GM19043 (cell line): Measurements from ENCODE around the gene LRG1.

ENCODE experiments used
- ATAC-seq: cut with Tn5 transposase; IDR thresholded peaks from one replicate; pipeline ENCODE4 v1.9.1; 2021; ENCODE audit warnings: low read depth; ENCODE audit not compliant: unreplicated experiment

Gene LRG1

DNA sequence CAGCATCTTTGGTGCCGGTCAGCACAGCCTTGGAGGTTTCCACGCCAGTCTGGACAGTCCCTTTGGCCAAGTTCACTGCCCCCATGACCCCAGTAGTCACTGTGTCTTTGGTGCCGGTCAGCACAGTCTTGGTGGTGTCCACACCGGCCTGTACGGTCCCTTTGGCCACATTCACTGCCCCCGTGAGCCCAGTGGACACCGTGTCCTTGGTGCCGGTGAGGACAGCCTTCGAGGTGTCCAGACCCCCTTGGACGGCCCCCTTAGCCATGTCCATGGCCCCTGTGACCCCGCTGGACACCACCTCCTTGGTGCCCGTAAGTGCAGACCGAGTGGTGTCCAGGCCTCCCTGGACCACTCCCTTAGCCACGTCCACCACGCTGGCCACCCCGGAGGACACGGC, 26.6 kb downstream of the LRG1 start:
- no peak for ATAC-seq

DNA sequence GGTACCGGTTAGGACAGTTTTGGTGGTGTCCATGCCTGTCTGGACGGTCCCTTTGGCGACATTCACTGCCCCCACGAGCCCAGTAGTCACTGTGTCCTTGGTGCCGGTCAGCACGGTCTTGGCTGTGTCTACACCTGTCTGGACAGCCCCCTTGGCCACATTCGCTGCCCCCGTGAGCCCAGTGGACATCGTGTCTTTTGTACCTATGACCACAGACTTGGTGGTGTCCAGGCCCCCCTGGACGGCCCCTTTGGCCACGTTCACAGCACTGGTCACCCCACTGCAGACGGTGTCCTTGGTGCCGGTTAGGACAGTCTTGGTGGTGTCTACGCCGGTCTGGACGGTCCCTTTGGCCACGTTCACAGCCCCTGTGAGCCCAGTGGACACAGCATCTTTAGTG, 27.8 kb downstream of the LRG1 start:
- ATAC-seq = no peak

GRCh38 chr19:4511300-4512054, 28.4 kb downstream of the LRG1 start:
- ATAC-seq = no peak

DNA sequence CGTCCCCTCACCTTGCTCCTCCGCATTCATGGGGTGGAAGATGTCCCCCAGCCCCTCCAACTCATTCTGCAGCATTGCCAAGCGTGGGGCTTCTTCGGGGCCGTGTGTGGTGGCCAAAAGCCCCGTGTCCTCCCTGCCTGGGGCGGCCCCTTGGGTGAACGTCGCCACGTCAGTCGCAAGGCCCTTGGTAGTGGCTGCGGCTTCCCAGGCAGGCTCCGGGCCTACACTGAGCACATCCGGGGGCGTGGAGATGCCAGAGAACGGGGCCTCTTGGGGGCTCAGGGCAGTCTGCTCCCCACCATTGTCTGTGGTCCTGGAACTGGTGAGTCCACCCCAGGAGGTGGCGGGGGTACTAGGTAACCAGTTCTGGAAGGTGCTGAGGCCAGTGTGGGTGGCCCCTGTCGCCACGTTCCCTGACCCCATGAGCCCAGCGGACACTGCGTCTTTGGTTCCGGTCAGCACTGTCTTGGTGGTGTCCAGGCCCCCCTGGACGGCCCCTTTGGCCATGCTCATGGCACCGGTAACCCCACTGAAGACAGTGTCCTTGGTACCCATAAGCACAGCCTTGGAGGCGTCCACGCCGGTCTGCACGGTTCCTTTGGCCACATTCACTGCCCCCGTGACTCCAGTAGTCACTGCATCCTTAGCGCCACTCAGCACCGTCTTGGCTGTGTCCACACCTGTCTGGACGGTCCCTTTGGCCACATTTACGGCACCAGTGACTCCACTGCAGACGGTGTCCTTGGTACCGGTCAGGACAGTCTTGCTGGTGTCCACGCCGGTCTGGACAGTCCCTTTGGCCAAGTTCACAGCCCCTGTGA, 29.2 kb downstream of the LRG1 start:
- ATAC-seq = no peak

DNA sequence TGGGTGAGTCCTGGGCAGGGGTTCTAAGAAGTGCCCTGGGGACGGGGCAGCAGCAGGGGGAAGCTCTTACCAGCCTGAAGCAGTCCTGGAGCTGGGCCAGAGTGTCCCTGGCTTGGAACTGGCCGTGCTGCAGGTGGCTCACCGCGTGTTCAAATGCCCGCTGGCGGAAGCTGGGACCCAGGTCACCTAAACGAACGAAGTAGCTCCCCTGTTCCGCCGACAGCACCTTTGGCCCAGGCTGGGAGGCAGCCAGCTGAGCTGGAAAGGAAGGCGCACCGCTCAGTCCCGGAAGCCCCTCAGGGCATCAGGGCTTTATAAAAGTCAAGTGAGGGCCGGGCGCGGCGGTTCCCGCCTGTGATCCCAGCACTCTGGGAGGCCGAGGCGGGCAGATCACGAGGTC, 31.1 kb downstream of the LRG1 start:
- ATAC-seq = no peak

- ATAC-seq = no peak
These were observed 32.0 kb downstream of the LRG1 start for GRCh38 chr19:4507804-4508203.

DNA sequence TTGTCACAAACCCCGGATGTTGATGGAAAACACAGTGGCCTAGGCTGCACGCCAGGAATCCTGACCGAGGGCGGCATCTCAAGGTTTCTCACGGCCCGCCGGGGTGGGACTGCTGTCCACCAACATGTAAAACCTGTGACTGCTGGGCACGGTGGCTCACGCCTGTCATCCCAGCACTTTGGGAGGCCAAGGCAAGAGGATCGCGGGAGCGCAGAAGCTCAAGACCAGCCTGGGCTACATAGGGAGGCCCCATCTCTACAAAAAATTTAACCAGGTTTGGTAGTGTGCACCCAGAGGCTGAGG, 32.7 kb downstream of the LRG1 start:
- ATAC-seq = no peak

DNA sequence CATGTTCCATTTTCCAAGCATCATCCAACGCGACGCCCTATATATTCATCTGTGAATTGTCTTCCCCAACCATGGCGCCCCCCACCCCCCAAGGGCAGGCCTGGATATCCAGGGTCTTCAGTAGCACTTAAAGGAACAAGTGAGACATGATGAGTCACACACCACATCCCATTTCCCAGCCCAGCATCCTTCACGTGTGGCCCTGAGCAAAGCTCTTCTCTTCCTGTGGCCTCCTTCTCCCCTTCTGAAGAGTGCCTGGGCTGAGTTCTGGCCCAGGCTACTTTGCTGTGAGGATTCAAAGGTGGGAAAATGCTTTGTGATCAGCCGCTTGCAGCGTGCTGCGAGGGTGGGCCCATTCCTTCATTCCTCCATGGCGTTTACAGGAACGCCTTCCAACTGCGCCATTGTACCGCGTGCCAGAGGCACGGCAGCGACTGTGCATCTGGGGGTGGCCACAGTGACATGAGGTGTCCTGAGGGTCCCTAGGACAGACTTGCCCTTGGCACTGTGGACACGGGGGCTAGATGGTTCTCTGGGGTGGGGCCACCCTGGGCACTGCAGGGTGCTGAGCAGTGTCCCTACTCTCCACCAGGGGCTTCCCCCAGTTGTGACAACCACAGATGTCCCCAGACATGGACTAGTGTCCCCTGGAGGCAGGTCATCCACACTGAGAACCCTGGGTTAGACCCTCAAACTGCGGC, 33.2 kb downstream of the LRG1 start:
- ATAC-seq = no peak

DNA sequence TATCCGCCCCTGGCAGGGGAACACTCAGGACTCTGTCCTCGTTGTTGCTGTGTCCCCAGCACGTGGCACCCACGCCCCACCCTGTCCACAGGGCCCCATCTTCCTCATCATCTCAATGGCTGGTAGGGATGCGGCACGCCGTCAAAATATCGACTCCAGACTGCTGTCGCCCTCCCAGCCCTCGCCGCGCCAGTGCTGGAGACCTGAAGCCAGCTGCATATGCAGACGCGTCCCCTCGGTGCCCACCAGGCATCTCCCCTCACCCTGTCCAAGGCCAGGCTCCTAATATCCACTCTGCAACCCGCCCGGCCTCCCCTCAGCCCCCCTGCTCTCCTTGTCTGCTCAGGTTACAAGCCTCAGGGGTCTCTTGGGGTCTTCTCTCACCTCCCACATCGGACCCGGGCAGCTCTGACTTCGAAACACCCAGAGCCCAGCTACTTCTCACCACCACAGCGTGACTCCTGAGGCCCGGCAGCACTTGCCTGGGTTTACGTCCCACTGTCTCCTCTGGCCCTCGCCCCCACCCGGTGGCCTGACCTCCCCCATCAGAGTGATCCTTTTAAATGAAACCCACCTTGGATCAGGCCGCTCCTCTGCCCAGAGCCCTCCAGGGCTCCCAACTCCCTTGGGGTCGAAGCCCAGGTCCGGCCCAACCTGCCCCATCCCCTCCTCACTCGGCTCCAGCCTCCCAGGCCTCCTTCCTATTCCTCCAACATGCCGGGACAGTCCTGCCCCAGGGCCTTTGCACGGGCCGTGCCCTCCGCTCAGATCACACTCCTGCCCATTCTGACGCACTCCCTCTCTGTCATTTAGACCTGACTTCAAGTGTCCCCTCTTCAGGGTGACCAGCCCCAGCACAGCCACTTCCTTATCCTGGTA, 34.0 kb downstream of the LRG1 start:
- no peak for ATAC-seq

DNA sequence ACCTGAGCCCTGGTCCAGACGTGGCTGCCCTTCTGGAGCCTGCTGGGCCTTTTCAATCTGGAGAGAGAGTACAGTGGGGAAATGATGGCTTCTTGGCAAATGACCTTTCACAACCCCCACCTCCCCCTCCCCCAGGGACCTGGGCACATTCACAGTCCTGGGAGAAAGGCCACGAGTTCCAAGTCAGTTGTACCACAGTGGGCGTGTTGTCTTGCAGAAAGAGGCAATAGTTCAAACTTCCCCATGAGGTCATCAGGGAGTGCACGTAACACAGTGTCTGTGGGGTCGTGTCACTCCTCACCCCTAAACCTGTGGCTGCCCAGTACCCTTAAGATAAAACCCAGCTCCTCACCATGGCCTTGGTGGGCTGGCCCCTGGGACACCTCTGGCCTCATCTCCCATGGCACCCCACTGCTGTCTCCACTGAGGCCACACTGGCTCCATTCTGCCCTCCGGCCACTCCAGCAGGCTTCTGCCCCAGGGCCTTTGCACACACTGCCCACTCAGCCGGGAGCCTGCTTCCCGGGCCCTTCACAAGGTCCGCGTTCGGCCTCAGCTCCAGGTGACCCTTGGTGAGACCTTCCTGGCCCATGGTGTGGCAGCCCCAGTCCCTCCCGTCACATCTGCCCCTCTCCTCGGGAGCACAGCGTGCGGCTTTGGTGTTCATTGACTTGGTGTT, 34.8 kb downstream of the LRG1 start:
- no peak for ATAC-seq

DNA sequence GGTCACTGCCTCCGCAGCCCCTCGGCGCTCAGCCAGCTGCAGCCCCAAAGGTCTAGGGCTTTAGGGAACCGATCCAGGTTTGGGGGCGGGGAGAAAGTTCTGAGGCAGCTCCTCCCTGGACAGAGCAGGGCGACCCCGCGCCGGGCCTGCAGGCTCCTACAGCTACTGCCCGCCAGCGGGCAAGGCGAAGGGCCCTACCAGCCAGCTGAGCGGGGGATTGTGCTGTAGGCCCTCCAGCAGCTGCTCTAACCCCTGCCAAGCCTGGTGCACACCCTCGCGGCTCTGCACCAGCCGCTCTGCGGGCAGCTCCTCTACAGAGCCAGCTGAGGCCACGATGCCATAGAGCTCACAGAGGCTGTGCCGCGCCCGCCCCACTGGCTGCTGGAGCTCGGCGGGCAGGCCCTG, 35.5 kb downstream of the LRG1 start:
- no peak for ATAC-seq

DNA sequence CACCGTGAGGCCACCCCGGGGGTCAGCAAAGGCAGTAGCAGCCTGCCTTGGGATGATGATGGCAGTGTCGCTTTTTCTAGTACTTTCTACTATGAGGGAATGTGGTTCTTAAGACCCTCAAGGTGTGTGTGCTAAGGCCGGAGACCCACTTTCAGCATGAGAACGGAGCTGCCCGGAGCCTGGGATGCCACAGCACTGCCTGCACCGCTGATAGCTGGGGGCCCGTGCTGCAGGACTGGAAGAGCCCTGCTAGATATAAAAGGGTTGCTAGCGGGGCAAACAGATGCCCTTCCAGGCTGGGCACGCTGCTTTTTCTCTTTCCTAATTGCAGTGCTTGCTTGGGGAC, 36.0 kb downstream of the LRG1 start:
- ATAC-seq = no peak

- ATAC-seq = no peak
These were observed 36.6 kb downstream of the LRG1 start for GRCh38 chr19:4503132-4503824.

- no peak for ATAC-seq
These were observed 37.3 kb downstream of the LRG1 start for GRCh38 chr19:4502282-4503131.

- no peak for ATAC-seq
These were observed 38.1 kb downstream of the LRG1 start for GRCh38 chr19:4501691-4502090.

DNA sequence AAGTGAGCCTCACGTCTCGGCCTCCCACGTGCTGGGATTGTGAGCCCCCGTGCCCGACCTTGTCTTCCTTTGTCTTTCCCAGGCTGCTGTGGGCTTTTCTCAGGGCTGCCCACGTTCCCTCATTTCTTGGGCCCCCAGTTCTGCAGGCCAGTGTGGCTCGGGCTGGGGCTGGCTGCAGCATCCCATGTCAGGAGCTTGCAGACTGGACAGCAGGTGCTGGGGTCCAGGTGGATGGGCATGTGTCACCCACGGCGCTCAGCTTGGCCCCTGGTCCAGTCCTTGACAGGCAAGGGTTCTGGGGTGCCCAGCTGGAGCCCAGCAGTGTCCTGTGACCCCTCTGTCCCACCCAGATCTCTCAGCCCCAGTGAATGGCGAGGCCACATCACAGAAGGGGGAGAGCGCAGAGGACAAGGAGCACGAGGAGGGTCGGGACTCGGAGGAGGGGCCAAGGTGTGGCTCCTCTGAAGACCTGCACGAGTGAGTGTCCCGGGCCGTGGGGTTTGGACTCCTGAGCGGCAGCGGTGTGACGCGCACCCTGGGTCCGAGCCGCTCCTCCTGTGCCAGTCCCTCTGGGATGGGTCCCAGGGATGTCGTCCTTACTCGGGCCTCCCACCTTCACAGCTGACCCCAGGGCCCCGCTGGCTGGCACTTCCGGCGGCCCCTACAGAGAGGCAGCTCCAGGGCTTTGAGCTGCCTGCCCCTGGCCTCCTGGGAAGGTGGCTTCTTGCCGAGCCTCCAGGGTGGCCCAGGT, 38.8 kb downstream of the LRG1 start:
- no peak for ATAC-seq

- no peak for ATAC-seq
These were observed 40.0 kb downstream of the LRG1 start for GRCh38 chr19:4499855-4500254.

DNA sequence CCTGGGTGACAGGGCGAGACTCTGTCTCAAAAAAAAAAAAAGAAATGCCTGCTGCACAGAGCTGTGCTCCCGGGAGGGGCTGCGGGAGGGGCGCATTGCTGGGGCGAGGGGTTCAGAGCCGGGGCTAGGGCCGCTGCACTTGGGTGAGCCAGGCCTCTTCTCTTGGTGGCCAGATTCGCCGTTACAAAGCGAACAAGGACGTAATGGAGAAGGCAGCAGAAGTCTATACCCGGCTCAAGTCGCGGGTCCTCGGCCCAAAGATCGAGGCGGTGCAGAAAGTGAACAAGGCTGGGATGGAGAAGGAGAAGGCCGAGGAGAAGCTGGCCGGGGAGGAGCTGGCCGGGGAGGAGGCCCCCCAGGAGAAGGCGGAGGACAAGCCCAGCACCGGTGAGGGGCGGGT, 40.5 kb downstream of the LRG1 start:
- no peak for ATAC-seq
